SJSA1 (cell line): ENCODE data around the gene BMP6. TPM values are rescaled to one million over a fixed set of nuclear protein-coding genes. Genes with fewer than 3 reads are reported as not detected.
A peak's percentile ranks its signal among the peaks of the same experiment; 100 is the strongest.

Experiments
- DNase-seq, 2 experiments: peaks; one replicate each; pipeline ENCODE4 v3.0.0-alpha.2; 2015 to 2020; ENCODE audit warnings: low spot score in 2 of 2, low read depth in 1 of 2
- H3K27ac ChIP-seq: fragments of 250-450 bp; sonication (Bioruptor Pico); 2 replicates; pipeline ENCODE4 v1.5.1; 2020; ENCODE audit warnings: mild to moderate bottlenecking, moderate library complexity
- H3K27me3 ChIP-seq: fragments of 250-450 bp; sonication (Bioruptor Pico); replicated peaks from 2 replicates; pipeline ENCODE4 v1.5.1; 2020; ENCODE audit warnings: mild to moderate bottlenecking, moderate library complexity
- H3K36me3 ChIP-seq: fragments of 250-450 bp; sonication (Bioruptor Pico); 2 replicates; pipeline ENCODE4 v1.5.1; 2020; ENCODE audit warnings: mild to moderate bottlenecking
- H3K4me1 ChIP-seq: fragments of 250-450 bp; sonication (Bioruptor Pico); replicated peaks from 2 replicates; pipeline ENCODE4 v1.6.1; 2021; ENCODE audit warnings: mild to moderate bottlenecking
- H3K4me3 ChIP-seq: fragments of 250-450 bp; sonication (Bioruptor Pico); 2 replicates; pipeline ENCODE4 v1.5.1; 2020; ENCODE audit warnings: mild to moderate bottlenecking
- H3K9me3 ChIP-seq: fragments of 250-450 bp; sonication (Bioruptor Pico); replicated peaks from 2 replicates; pipeline ENCODE4 v1.5.1; 2020; ENCODE audit warnings: mild to moderate bottlenecking
- total RNA-seq: library from RNA; depleted of rRNA; stranded (reverse); fragments of >200 nt; shearing (Covaris generic); gene quantifications from 2 replicates; pipeline ENCODE4 v1.2.3, GENCODE V29; 2014

BMP6 gene
- total RNA-seq, 1 experiment from 2014 or later, result 1.7 TPM

- DNase-seq, result no peak
- Histone ChIP-seq H3K4me1 (no peaks in the 10 kb centered on the region), H3K9me3 (no peaks in the 10 kb centered on the region), H3K27me3 (peaks cover 3% of the 10 kb centered on the region; the same call in 1 of the 2 replicates), H3K27ac (no peak overlapping the region), H3K36me3 (no peaks in the 10 kb centered on the region), H3K4me3 (no peak overlapping the region)
Observed at GRCh38 chr6:7745942-7746341, 20.0 kb downstream of the BMP6 start.

- no peaks in the 10 kb centered on the region for H3K4me1 ChIP-seq
- H3K36me3 ChIP-seq, result no peaks in the 10 kb centered on the region
- DNase-seq, result no peak
- no peak overlapping the region for H3K4me3 ChIP-seq
- H3K27ac ChIP-seq, result no peak overlapping the region
- no peaks in the 10 kb centered on the region for H3K9me3 ChIP-seq
- H3K27me3 ChIP-seq, result peaks cover 3% of the 10 kb centered on the region; the same call in 1 of the 2 replicates
Observed at GRCh38 chr6:7747016-7747415, 21.1 kb downstream of the BMP6 start.

- no peak overlapping the region for H3K4me3 ChIP-seq
- no peaks in the 10 kb centered on the region for H3K36me3 ChIP-seq
- DNase-seq, result no peak
- no peaks in the 10 kb centered on the region for H3K9me3 ChIP-seq
- H3K27me3 ChIP-seq, result peaks cover 3% of the 10 kb centered on the region; the same call in 1 of the 2 replicates
- H3K4me1 ChIP-seq, result no peaks in the 10 kb centered on the region
- no peak overlapping the region for H3K27ac ChIP-seq
Observed at GRCh38 chr6:7747433-7747832, 21.5 kb downstream of the BMP6 start.

GRCh38 chr6:7747901-7748504 is 22.1 kb downstream of the BMP6 start:
- no peaks in the 10 kb centered on the region for H3K4me1 ChIP-seq
- H3K9me3 ChIP-seq, result no peaks in the 10 kb centered on the region
- H3K36me3 ChIP-seq, result no peaks in the 10 kb centered on the region
- H3K27me3 ChIP-seq, result peaks cover 3% of the 10 kb centered on the region; the same call in 1 of the 2 replicates
- H3K27ac ChIP-seq, result no peak overlapping the region
- H3K4me3 ChIP-seq, result no peak overlapping the region
- DNase-seq, result no peak

GRCh38 chr6:7749478-7749877 is 23.6 kb downstream of the BMP6 start:
- DNase-seq, result no peak
- Histone ChIP-seq H3K27me3 (peaks cover 3% of the 10 kb centered on the region; the same call in 1 of the 2 replicates), H3K27ac (no peak overlapping the region), H3K9me3 (no peaks in the 10 kb centered on the region), H3K4me3 (no peak overlapping the region), H3K4me1 (no peaks in the 10 kb centered on the region), H3K36me3 (no peaks in the 10 kb centered on the region)

GRCh38 chr6:7750197-7750596 is 24.3 kb downstream of the BMP6 start:
- H3K4me3 ChIP-seq, result no peak overlapping the region
- no peak for DNase-seq
- no peaks in the 10 kb centered on the region for H3K9me3 ChIP-seq
- no peaks in the 10 kb centered on the region for H3K36me3 ChIP-seq
- H3K4me1 ChIP-seq, result no peaks in the 10 kb centered on the region
- peaks cover 3% of the 10 kb centered on the region; the same call in 1 of the 2 replicates for H3K27me3 ChIP-seq
- H3K27ac ChIP-seq, result no peak overlapping the region

GRCh38 chr6:7758456-7758855 is 32.6 kb downstream of the BMP6 start:
- peak overlapping the region; percentile 60 for H3K27ac ChIP-seq
- H3K4me1 ChIP-seq, result peaks cover 19% of the 10 kb centered on the region
- peak; percentile 95 to 96 for DNase-seq
- no peaks in the 10 kb centered on the region for H3K27me3 ChIP-seq
- H3K36me3 ChIP-seq, result no peaks in the 10 kb centered on the region
- H3K9me3 ChIP-seq, result no peaks in the 10 kb centered on the region
- H3K4me3 ChIP-seq, result no peak overlapping the region

GRCh38 chr6:7759320-7759719 is 33.4 kb downstream of the BMP6 start:
- H3K27me3 ChIP-seq, result no peaks in the 10 kb centered on the region
- peaks cover 19% of the 10 kb centered on the region for H3K4me1 ChIP-seq
- no peak for DNase-seq
- no peaks in the 10 kb centered on the region for H3K9me3 ChIP-seq
- H3K36me3 ChIP-seq, result no peaks in the 10 kb centered on the region
- peak overlapping the region; percentile 60; the same call in 1 of the 2 replicates for H3K27ac ChIP-seq
- no peak overlapping the region for H3K4me3 ChIP-seq

- Histone ChIP-seq H3K9me3 (peaks cover 6% of the 10 kb centered on the region; the same call in 1 of the 2 replicates), H3K27ac (no peak overlapping the region), H3K36me3 (no peaks in the 10 kb centered on the region), H3K4me1 (peaks cover 27% of the 10 kb centered on the region), H3K27me3 (no peaks in the 10 kb centered on the region), H3K4me3 (no peak overlapping the region)
- DNase-seq, result no peak
Observed at GRCh38 chr6:7761051-7761450, 35.2 kb downstream of the BMP6 start.

- H3K4me1 ChIP-seq, result peaks cover 26% of the 10 kb centered on the region
- no peak for DNase-seq
- H3K9me3 ChIP-seq, result peaks cover 6% of the 10 kb centered on the region; the same call in 1 of the 2 replicates
- H3K36me3 ChIP-seq, result no peaks in the 10 kb centered on the region
- no peak overlapping the region for H3K27ac ChIP-seq
- H3K4me3 ChIP-seq, result no peak overlapping the region
- no peaks in the 10 kb centered on the region for H3K27me3 ChIP-seq
Observed at GRCh38 chr6:7762760-7763159, 36.9 kb downstream of the BMP6 start.

- no peak for DNase-seq
- H3K27me3 ChIP-seq, result no peaks in the 10 kb centered on the region
- no peak overlapping the region for H3K4me3 ChIP-seq
- no peaks in the 10 kb centered on the region for H3K36me3 ChIP-seq
- H3K9me3 ChIP-seq, result peaks cover 6% of the 10 kb centered on the region; the same call in 1 of the 2 replicates
- H3K27ac ChIP-seq, result no peak overlapping the region
- peaks cover 16% of the 10 kb centered on the region for H3K4me1 ChIP-seq
Observed at GRCh38 chr6:7763881-7764280, 38.0 kb downstream of the BMP6 start.

GRCh38 chr6:7765575-7766325 is 39.9 kb downstream of the BMP6 start:
- peaks cover 6% of the 10 kb centered on the region; the same call in 1 of the 2 replicates for H3K9me3 ChIP-seq
- H3K4me3 ChIP-seq, result no peak overlapping the region
- no peaks in the 10 kb centered on the region for H3K27me3 ChIP-seq
- no peaks in the 10 kb centered on the region for H3K36me3 ChIP-seq
- peaks cover 28% of the 10 kb centered on the region for H3K4me1 ChIP-seq
- peak overlapping the region; percentile 46 for H3K27ac ChIP-seq
- peak in 1 of 2 experiments; percentile 65 for DNase-seq

GRCh38 chr6:7769702-7770101 is 43.8 kb downstream of the BMP6 start:
- Histone ChIP-seq H3K27ac (peak overlapping the region; percentile 81), H3K4me1 (peaks cover 41% of the 10 kb centered on the region), H3K27me3 (no peaks in the 10 kb centered on the region)

GRCh38 chr6:7770111-7770510 is 44.2 kb downstream of the BMP6 start:
- Histone ChIP-seq H3K36me3 (no peaks in the 10 kb centered on the region), H3K4me3 (no peak overlapping the region), H3K27ac (peak overlapping the region; percentile 81), H3K9me3 (peaks cover 6% of the 10 kb centered on the region; the same call in 1 of the 2 replicates), H3K27me3 (no peaks in the 10 kb centered on the region), H3K4me1 (peaks cover 41% of the 10 kb centered on the region)
- DNase-seq, result peak in 1 of 2 experiments; percentile 74

More at GRCh38 chr6:7769702-7770101, 43.8 kb downstream of the BMP6 start:
- DNase-seq, result no peak
- H3K36me3 ChIP-seq, result no peaks in the 10 kb centered on the region
- H3K4me3 ChIP-seq, result no peak overlapping the region
- peaks cover 6% of the 10 kb centered on the region; the same call in 1 of the 2 replicates for H3K9me3 ChIP-seq
